Choroid plexus epithelial cell (primary cell): ENCODE data around the gene KDM4C.

Source experiments
- DNase-seq: peaks from one replicate; pipeline ENCODE4 v3.0.0-alpha.2; 2010; ENCODE audit warnings: low read depth
- H3K4me3 ChIP-seq: 2 replicates; pipeline ENCODE4 v1.5.1; 2011; ENCODE audit warnings: low read depth, mild to moderate bottlenecking, control low read depth, low read length, moderate library complexity
- TF ChIP-seq, protein P1 (sequence below): conservative IDR thresholded peaks from 2 replicates; pipeline ENCODE4 v1.5.1; 2011; ENCODE audit warnings: low read depth, mild to moderate bottlenecking, control low read depth, inconsistent platforms, low read length, moderate library complexity

KDM4C gene

DNA sequence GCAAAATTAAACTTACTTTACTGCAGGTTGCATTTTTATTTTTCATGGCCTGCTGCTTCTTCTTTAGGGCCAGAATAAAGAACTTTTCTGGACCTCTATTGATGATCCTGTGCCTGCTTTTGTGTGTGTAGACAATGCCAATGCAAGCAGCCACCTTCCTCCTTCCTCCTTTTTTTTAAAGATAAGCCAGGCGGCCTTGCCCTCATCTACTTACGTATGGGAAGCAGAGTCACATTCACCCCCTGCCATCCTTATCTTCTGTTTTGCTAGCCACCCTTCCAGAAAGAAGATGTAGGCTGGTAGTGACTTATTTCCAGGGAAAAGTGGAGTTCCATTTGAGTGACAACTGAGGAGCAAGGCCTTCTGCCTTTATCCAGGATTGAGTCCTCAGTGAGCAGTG, 122.9 kb downstream of the KDM4C start:
- TF ChIP-seq, protein P1, sequence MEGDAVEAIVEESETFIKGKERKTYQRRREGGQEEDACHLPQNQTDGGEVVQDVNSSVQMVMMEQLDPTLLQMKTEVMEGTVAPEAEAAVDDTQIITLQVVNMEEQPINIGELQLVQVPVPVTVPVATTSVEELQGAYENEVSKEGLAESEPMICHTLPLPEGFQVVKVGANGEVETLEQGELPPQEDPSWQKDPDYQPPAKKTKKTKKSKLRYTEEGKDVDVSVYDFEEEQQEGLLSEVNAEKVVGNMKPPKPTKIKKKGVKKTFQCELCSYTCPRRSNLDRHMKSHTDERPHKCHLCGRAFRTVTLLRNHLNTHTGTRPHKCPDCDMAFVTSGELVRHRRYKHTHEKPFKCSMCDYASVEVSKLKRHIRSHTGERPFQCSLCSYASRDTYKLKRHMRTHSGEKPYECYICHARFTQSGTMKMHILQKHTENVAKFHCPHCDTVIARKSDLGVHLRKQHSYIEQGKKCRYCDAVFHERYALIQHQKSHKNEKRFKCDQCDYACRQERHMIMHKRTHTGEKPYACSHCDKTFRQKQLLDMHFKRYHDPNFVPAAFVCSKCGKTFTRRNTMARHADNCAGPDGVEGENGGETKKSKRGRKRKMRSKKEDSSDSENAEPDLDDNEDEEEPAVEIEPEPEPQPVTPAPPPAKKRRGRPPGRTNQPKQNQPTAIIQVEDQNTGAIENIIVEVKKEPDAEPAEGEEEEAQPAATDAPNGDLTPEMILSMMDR = no peak
- DNase-seq = no peak
- no peak overlapping the region for H3K4me3 ChIP-seq

DNA sequence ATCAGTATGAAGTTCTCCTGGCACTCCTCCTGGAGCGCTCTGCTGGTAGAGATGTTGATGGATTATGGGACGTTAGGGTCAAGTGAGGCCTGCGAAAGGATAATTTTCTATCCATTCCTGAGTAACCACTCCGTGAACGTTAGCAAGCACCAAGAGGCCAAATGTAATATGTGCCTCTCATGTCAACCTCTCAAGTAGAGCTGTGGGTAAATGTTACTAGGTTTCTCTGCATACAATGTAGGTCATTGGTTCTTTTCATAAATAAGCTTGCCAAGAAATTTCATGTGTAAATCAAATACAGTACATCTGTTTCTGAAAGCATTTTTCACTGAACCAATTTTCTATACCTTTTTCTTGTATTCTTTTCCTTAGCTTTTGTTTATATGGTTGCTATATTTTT, 126.3 kb downstream of the KDM4C start:
- TF ChIP-seq, protein P1 = no peak
- no peak for DNase-seq
- no peak overlapping the region for H3K4me3 ChIP-seq

DNA sequence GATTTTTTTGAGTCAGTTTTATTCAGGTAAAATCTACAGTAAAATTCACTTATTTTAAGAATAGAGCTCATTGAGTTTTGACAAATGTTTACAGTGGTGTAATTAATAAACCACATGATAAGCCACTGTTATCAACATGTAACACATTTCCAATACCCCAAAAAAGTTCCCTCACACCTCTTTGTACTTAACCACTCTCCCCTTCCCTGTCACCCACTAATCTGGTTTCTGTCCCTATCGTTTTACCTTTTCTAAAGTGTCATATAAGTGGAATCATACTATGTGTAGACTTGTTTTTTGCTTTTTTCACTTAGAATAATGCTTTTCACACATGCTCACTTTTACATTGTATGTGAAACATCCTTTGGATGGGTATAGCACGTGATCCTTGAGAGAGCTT, 127.2 kb downstream of the KDM4C start:
- TF ChIP-seq, protein P1 = no peak
- DNase-seq = no peak
- H3K4me3 ChIP-seq = no peak overlapping the region

DNA sequence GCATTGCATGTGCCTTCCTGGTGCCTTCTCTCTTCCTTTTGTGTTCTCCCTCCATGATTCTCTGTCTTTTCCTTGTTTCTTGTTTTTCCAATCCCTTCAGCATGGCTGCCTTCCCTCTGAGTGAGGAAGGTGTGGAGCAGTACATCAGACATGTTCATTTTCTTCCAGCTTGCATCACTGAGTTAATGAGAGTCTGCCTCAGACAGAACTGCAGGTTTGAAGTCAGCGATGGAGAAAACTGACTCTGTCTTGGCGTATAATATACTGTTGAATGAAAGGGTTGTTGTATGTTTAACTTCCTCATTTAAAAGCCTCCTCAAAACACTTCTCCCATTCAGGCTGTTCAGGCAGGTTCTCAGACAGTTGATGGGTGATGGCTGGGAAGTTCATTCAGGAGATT, 129.3 kb downstream of the KDM4C start:
- no peak overlapping the region for H3K4me3 ChIP-seq
- TF ChIP-seq, protein P1 = no peak
- no peak for DNase-seq

DNA sequence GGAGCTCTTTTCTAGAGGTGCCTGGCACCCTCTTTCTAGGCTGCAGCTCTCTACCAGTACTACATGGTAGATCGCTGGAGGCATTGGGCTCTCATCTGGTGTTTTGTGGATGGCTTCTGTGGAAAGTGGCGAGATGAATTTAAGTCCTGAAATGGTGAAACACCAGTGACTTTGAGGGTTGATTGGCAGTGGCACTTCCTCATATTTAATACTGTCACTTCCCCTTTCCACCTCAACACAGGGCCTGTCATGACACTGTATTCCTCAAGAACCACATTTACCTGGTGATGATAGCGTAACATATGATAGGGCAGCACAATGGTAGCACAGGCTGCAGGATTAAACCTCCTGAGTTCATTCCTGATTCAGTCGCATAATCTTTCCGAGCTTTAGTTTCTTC, 132.1 kb downstream of the KDM4C start:
- no peak overlapping the region for H3K4me3 ChIP-seq
- TF ChIP-seq, protein P1 = no peak
- no peak for DNase-seq

DNA sequence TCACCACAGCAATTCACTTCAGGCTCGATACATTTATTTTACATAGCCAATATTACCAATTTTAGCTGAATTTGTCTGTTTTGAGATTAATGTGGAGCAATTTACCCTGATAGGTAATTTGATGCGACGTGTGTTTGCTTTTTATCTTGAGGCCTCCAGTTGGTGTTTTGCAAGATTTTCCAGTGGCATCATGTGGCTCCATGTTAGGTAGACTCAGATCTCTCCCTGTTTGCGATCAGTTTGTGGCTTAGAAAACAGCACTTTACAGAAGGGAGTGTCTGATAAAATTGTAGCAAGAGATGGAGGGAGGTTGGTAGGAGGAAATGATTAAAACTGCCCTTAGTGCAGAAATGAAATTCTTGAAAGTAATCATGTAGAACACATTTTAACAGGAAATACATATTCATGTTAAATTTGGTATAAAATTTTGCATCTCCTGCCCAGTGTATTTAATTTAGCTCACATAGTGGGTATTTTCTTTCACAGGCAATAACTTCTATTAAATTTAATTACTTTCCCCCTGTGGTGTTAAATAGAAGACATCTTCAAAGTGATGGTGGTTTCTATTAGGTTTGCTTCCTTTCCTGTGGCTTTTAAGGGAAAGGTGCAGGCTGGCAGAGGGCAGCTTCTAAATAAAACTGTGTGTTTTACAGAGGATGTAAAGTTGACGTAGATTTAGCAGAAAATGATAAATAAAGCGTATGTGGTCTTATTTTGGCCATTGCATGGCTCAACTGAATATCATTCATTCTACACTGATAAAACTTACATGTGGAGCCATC, 135.8 kb downstream of the KDM4C start:
- DNase-seq = no peak
- H3K4me3 ChIP-seq = no peak overlapping the region
- TF ChIP-seq, protein P1 = no peak

DNA sequence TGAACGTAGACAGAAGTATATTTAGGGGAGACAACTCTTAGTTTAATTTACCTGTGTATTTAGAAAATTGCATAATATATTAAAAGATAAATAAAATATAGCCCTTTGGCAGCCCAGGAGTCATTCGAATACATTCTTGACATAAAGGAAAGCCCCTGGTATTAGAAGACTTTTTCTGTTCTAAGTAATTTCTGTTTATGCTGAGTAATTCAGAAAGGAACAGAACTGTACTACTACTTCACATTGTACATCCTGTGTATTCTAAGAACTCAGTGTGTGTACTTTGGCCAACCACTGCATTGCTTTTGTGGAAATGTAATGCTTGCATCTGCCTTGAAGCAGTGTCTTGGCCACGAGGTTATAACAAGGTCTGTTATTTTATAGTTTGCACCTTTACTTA, 136.4 kb downstream of the KDM4C start:
- peak; percentile 26 for DNase-seq
- TF ChIP-seq, protein P1 = no peak
- no peak overlapping the region for H3K4me3 ChIP-seq
